ENCODE data around the gene OTOP3. TPM values are rescaled to one million over a fixed set of nuclear protein-coding genes. Genes with fewer than 3 reads are reported as not detected.
"Not testable (repeated sequence)": the region's sequence is repeated elsewhere in the genome, so short reads cannot be mapped to it uniquely, and the experiment has no call there.

The OTOP3 gene, protein sequence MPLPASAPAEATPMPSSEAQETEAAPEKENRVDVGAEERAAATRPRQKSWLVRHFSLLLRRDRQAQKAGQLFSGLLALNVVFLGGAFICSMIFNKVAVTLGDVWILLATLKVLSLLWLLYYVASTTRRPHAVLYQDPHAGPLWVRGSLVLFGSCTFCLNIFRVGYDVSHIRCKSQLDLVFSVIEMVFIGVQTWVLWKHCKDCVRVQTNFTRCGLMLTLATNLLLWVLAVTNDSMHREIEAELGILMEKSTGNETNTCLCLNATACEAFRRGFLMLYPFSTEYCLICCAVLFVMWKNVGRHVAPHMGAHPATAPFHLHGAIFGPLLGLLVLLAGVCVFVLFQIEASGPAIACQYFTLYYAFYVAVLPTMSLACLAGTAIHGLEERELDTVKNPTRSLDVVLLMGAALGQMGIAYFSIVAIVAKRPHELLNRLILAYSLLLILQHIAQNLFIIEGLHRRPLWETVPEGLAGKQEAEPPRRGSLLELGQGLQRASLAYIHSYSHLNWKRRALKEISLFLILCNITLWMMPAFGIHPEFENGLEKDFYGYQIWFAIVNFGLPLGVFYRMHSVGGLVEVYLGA
- not detected for total RNA-seq
- long read RNA-seq, result 0 reads

DNA sequence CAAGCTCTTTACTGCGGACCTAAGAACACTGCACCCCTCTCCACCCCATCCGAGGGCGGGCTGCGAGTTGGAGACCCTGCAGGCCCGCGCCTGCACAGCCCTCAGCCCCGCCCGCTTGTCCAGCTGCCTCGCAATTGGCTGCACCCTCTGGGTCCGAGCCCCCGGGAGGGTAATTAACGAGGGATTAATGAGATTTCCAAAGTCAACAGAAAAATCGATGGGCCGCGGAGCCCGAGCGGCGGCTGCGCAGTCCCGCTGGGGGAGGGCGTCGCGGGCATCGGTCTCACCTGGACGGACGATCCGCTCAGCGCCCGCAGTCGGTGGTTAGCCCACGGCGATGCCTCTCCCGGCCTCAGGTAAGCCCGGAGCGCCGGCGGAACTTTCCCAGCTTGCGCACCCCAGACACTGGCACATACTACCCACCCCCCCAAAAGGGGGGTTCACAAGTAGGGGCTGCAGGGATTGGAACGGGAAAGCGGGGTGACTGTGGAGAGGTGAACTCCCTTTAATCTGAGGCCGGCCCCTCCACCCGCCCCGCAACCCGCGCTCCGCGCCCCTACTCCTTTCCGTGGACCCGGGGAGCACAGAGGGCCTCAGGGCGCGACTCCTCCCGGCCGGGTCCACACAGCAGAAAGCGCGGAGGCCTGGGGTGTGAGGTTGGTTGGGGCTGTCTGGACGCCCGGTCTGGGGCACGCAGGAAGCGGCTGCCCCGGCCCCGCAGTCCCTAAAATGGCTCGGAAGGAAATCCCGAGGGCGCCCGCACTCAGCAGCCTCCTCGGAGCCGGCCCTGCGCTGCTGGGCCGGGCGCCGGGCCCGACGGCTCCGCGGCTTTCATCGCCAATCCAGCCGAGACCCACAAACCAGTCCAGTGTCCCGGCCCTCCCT is at the start of gene OTOP3:
Gene OTOP3, plus strand, starts transcription at position 314 of the 885 bp plus-strand sequence. Its CDS starts 24 bp downstream, at position 338.
- ATAC-seq (ENCODE audit: poor library complexity) (no peak), DNase-seq (peak; percentile 31)
- intact Hi-C loops (cut with DNase I), result no loop called here

DNA sequence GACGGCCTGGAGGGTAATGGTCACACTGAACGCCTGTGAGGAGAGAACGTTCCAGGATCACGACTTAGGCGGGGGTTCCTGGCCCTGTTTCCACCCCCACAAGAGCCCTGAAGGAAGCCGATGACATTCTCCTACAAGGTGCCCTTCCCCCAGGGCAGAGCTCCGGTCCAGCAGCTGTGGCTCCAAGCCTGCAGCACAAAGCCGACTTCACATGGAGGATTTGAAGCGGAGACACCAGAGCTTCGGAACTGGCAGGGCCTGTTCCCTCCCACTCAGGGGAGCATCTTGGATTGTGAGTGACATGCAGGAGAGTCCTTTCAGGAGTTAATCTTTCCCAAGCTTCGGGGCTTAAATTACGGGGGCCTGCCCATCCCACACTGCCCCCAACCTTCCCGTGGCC is 47.2 kb upstream of the OTOP3 start:
- intact Hi-C loops (cut with DNase I), result no loop called here
- ATAC-seq (ENCODE audit: poor library complexity) (no peak), DNase-seq (peak; percentile 2)

DNA sequence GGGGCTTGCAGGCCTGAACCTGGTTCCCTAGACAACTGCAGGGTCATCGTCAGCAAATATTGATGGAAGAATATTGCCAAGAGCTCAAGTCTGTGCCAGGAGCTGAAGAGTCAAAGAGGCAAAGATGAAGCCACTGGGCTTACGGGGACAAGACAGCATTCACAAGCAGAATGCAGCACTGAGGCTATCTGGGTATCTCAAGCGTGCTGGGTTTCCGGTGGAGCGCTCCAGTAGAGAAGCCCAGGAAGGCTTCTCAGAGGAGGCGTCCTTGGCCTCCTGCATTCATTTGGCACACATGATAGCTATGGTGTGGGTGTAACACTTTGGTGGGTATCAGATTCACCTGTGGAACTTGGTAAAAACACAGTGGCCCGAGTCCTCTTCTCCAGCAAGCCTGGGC is 45.1 kb upstream of the OTOP3 start:
- intact Hi-C loops (cut with DNase I), result no loop called here
- DNase-seq (no peak), ATAC-seq (ENCODE audit: poor library complexity) (no peak)

GRCh38 chr17:74892013-74892841 is 43.5 kb upstream of the OTOP3 start:
- no peak for ATAC-seq (ENCODE audit: poor library complexity)
- DNase-seq, result no peak
- intact Hi-C loops (cut with DNase I), result no loop called here

- DNase-seq (no peak), ATAC-seq (ENCODE audit: poor library complexity) (peak; percentile 48)
- intact Hi-C loops (cut with DNase I), result no loop called here
These were observed 42.5 kb upstream of the OTOP3 start, which contains the start of gene FADS6 for GRCh38 chr17:74892974-74893911. Gene FADS6 (minus strand): TSS chr17:74893633. CDS start chr17:74893595, 38 bp downstream.

DNA sequence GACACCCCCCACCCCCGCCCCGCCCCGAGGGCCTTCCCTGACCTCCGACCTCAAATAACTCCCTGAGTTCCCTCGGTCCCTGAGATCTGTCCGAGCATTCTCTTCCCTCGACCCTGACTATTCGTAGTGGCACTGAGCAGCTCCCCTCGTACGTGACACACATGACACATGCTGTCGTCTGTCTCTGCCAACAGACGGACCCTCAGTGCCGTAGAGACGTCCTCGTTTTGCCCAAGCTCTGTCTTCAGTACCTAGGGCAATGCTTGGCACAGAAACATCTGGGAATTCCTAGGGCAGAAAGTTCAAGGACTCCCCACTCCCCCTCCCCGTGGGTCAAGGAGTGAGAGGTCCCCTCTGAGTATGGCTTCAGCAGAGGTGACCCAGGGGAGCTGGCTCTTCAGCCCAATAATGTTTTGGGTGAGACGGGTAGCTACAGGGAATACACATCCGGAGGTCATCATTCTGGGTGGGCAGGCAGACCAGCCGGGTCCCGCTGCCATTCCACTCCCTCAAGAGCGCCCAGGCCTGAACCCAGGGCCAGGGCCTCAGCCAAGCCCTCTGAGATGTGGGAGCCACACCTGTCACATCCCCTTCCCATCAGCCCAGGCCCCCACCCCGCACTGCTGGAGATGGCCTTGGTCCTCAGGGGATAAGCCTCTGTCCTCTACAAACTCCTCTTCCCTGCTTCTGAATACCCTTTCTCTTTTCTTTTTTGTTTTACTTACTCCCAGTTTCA is 41.6 kb upstream of the OTOP3 start:
- DNase-seq (no peak), ATAC-seq (ENCODE audit: poor library complexity) (no peak)
- intact Hi-C loops (cut with DNase I), result no loop called here

GRCh38 chr17:74898376-74898946 is 37.2 kb upstream of the OTOP3 start:
- no peak for DNase-seq
- ATAC-seq (ENCODE audit: poor library complexity), result no peak
- intact Hi-C loops (cut with DNase I), result no loop called here

DNA sequence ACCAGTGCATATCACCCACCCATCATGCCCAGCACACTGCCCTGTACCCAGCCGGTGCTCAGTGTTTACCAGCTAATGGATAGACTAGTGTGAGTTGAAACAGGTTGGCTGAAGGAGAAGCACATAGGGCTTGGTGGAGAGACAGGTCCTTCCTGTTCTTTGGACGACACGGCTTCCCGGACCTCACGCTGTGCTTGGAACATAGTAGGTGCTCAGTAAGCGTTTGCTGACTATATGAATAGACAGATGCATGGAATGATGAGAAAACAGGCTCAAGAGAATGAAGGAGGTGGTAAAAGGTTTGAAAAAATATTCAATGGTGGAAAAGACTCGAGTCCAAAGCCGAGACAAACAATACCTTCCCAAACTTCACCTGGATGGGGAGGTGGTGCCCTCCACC is 35.5 kb upstream of the OTOP3 start:
- DNase-seq (no peak), ATAC-seq (ENCODE audit: poor library complexity) (no peak)
- intact Hi-C loops (cut with DNase I), result no loop called here

DNA sequence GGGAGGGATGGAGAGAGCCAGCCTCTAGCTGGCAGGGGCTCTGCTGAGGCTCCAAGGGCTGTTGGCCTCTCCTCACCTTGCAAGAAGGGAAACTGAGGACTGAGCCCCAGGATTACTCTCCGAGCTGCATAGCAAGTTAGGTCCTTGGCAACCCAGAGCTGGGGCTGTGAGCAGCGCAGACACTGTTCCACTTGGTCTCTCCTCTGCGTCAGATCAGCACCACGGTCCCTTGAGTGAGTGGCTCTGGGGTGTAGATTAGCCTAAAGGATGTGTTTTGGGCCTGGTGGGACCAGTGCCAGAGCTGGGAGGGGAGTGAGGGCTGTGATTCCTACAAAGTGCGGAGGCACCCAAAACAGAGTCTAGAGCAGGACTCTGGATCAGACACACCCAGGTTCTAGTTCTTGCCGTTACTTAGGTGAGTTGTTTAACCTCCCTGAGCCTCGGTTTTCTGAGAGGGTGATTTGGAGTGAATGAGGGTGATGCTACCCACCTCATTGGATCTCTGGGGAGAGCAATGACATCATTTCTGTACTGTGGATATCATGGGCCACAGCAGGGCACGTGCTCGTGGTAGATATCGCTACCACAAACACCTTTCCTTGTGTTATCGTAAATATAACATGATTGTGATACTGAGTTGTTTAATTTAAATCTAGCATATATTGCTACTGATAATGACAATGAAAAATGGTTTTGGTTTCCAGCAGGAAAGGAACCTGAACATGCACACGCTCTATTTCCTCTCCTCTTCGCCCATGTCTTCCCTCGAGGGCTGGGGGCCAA is 34.2 kb upstream of the OTOP3 start:
- DNase-seq (peak; percentile 7), ATAC-seq (ENCODE audit: poor library complexity) (no peak)
- intact Hi-C loops (cut with DNase I), result no loop called here

DNA sequence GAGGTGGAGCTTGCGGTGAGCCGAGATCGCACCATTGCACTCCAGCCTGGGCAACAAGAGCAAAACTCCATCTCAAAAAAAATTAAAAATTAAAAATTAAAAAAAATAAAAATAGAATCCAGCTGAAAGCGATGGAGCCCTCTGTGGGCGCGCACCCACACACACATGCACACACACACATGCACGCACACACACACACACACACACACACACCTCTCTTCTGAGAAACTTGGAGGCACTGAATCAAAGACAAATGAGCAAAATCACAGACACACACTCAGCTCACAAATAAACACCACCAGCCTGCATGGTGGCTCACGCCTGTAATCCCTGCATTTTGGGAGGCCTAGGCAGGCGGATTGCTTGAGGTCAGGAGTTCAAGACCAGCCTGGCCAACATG is 32.7 kb upstream of the OTOP3 start:
- ATAC-seq (ENCODE audit: poor library complexity), result no peak
- intact Hi-C loops (cut with DNase I), result no loop called here
- DNase-seq, result no peak

DNA sequence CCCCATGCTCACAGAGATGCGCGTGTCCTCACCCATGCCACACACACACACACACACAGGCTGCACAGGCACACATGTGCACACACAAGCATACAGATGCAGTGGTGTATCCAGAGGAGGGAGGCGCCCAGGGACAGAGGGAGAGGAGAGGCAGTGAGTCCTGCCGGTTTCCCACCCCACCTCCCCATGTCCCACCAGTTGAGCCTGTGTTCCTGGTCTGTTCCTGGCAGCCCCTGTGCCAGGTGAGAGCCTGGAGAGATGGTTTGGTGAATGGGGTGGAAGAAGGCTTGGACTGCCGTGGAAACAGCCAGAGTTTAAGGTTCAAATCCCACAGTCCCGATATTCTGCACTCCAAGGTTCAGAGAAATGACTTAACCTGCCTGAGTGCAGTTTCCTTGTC is 32.0 kb upstream of the OTOP3 start:
- ATAC-seq (ENCODE audit: poor library complexity) (no peak), DNase-seq (peak; percentile 13)
- intact Hi-C loops (cut with DNase I), result no loop called here

GRCh38 chr17:74904687-74905409 is 30.9 kb upstream of the OTOP3 start:
- DNase-seq, result no peak
- intact Hi-C loops (cut with DNase I), result no loop called here
- no peak for ATAC-seq (ENCODE audit: poor library complexity)

DNA sequence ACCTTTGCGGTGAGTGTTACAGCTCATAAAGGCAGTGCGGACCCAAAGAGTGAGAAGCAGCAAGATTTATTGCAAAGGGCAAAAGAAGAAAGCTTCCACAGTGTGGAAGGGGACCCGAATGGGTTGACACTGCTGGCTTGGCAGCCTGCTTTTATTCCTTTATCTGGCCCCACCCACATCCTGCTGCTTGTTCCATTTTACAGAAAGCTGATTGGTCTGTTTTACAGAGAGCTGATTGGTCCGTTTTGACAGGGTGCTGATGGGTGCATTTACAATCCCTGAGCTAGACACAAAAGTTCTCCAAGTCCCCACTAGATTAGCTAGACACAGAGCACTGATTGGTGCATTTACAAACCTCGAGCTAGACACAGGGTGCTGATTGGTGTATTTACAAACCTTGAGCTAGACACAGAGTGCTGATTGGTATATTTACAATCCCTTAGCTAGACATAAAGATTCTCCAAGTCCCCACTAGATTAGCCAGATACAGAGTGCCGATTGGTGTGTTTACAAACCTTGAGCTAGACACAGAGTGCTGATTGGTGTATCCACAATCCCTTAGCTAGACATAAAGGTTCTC is 29.4 kb upstream of the OTOP3 start:
- ATAC-seq (ENCODE audit: poor library complexity); DNase-seq; intact Hi-C loops (cut with DNase I): not testable (repeated sequence)

DNA sequence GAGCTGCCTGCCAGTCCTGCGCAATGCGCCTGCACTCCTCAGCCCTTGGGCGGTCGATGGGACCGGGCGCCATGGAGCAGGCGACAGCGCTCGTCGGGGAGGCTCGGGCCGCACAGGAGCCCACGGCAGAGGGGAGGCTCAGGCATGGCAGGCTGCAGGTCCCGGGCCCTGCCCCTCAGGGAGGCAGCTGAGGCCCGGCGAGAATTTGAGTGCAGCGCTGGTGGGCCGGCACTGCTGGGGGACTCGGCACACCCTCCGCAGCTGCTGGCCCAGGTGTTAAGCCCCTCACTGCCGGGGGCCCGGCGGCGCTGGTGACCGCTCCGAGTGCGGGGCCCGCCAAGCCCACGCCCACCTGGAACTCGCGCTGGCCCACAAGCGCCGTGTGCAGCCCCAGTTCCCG is 28.7 kb upstream of the OTOP3 start:
- intact Hi-C loops (cut with DNase I), result no loop called here
- no peak for DNase-seq
- ATAC-seq (ENCODE audit: poor library complexity), result no peak

- intact Hi-C loops (cut with DNase I); ATAC-seq (ENCODE audit: poor library complexity); DNase-seq: not testable (repeated sequence)
These were observed 26.6 kb upstream of the OTOP3 start for GRCh38 chr17:74909097-74909496.

Measured in Right ventricle myocardium superior (tissue), 1 donor.